Naive thymus-derived CD4-positive, alpha-beta T cell (primary cell): Measurements from ENCODE around the gene C14orf132. TPM values are rescaled to one million over a fixed set of nuclear protein-coding genes. Genes with fewer than 3 reads are reported as not detected.

Source experiments
- ATAC-seq: fragments of 150-1000 bp; cut with Tn5 transposase; 2 replicates; pipeline ENCODE4 v1.10.0; 2021; ENCODE audit warnings: mild to moderate bottlenecking, moderate library complexity
- CTCF ChIA-PET: fragments of 350-600 bp; sonication (Branson Sonifier 250); formaldehyde crosslinking; loops from one replicate; lab custom pipeline; 2021; ENCODE audit warnings: antibody characterized with exemption; lab: Charles Lee
- POLR2A ChIA-PET: fragments of 350-600 bp; sonication (Branson Sonifier 250); formaldehyde crosslinking; loops from one replicate; lab custom pipeline; 2021; ENCODE audit warnings: antibody characterized with exemption, inconsistent platforms; lab: Charles Lee
- DNase-seq, 9 donors: peaks; one replicate each; pipeline versions ENCODE4 v3.0.0 to v3.0.0-alpha.2; 2020 to 2022; ENCODE audit warnings: mixed read lengths in 1 of 9
- H3K27ac ChIP-seq: one replicate; pipeline ENCODE4 v1.7.0; 2013; ENCODE audit warnings: mild to moderate bottlenecking, low read depth, low read length, moderate library complexity
- H3K27me3 ChIP-seq, 2 donors: one replicate each; pipeline ENCODE4 v1.7.0; 2013; ENCODE audit warnings: low read length in 2 of 2, mild to moderate bottlenecking in 2 of 2, moderate library complexity in 2 of 2; ENCODE audit not compliant: control insufficient read depth in 2 of 2, insufficient read depth in 2 of 2
- H3K36me3 ChIP-seq, 3 experiments: 1 replicate in 2 of 3; 2 replicates in 1 of 3; pipeline ENCODE4 v1.7.0; 2013; ENCODE audit warnings: low read length in 3 of 3, mild to moderate bottlenecking in 3 of 3, moderate library complexity in 1 of 3; ENCODE audit not compliant: insufficient read depth in 3 of 3, control insufficient read depth in 2 of 3
- H3K4me1 ChIP-seq, 2 donors: one replicate each; pipeline ENCODE4 v1.7.0; 2013; ENCODE audit warnings: low read length in 2 of 2, mild to moderate bottlenecking in 2 of 2, moderate library complexity in 1 of 2; ENCODE audit not compliant: control insufficient read depth in 2 of 2, insufficient read depth in 2 of 2
- H3K4me3 ChIP-seq: 2 replicates; pipeline ENCODE4 v1.7.0; 2013; ENCODE audit warnings: mild to moderate bottlenecking, low read length
- H3K9me3 ChIP-seq, 3 experiments: 1 replicate in 2 of 3; 2 replicates in 1 of 3; pipeline ENCODE4 v1.7.0; 2013; ENCODE audit warnings: low read length in 3 of 3; ENCODE audit not compliant: control insufficient read depth in 2 of 3
- H3K27ac Mint-ChIP-seq, 9 donors: one replicate each; pipeline ENCODE4 v1.8.0; 2020 to 2022; ENCODE audit warnings: mixed read lengths in 9 of 9, mild to moderate bottlenecking in 8 of 9, moderate library complexity in 5 of 9, inconsistent platforms in 2 of 9
- H3K27me3 Mint-ChIP-seq, 5 donors: one replicate each; pipeline ENCODE4 v1.8.0; 2021 to 2022; ENCODE audit warnings: mixed read lengths in 5 of 5, mild to moderate bottlenecking in 1 of 5
- H3K36me3 Mint-ChIP-seq, 5 donors: one replicate each; pipeline ENCODE4 v1.8.0; 2020 to 2022; ENCODE audit warnings: mixed read lengths in 5 of 5, mild to moderate bottlenecking in 3 of 5, inconsistent platforms in 1 of 5
- H3K4me1 Mint-ChIP-seq, 7 donors: one replicate each; pipeline ENCODE4 v1.8.0; 2020 to 2022; ENCODE audit warnings: mixed read lengths in 7 of 7, mild to moderate bottlenecking in 3 of 7, inconsistent platforms in 1 of 7
- H3K4me3 Mint-ChIP-seq, 10 donors: one replicate each; pipeline ENCODE4 v1.8.0; 2020 to 2022; ENCODE audit warnings: mild to moderate bottlenecking in 10 of 10, mixed read lengths in 10 of 10, moderate library complexity in 6 of 10, inconsistent platforms in 2 of 10
- H3K9me3 Mint-ChIP-seq, 11 donors: one replicate each; pipeline ENCODE4 v1.8.0; 2020 to 2022; ENCODE audit warnings: mixed read lengths in 11 of 11, mild to moderate bottlenecking in 4 of 11, inconsistent platforms in 1 of 11, moderate library complexity in 1 of 11
- intact Hi-C, 2 donors: fragments of 100-400 bp; cut with micrococcal nuclease; formaldehyde crosslinking; loops; one replicate each; pipeline ENCODE4 v1.15.1; 2023
- polyA plus RNA-seq, 2 donors: library from polyadenylated mRNA; unstranded; fragments of 300-500 nt; fragmentation: Illumina TruSeq; gene quantifications; one replicate each; pipeline ENCODE4 v1.2.3, GENCODE V29; 2021
- total RNA-seq, 6 experiments: library from RNA in 5 of 6; stranded (reverse) in 5 of 6; gene quantifications; 1 replicate in 5 of 6; 2 replicates in 1 of 6; pipeline ENCODE4 v1.2.3 and lab custom pipeline; 2021 to 2026

The C14orf132 gene
- total and polyA plus RNA-seq, 7 experiments from 2014 or later = 0.41 to 22.9 (median 7.2) TPM

GRCh38 chr14:96129128-96129736 is 90.1 kb downstream of the C14orf132 start:
- H3K36me3 ChIP-seq = no peaks in the 10 kb centered on the region
- peaks cover 15 to 32% of the 10 kb centered on the region in 2 donors for H3K4me1 ChIP-seq
- peaks cover 11 to 47% (median 42%) of the 10 kb centered on the region in 7 donors for H3K4me1 Mint-ChIP-seq
- H3K9me3 ChIP-seq = no peaks in the 10 kb centered on the region
- ChIA-PET POLR2A (no interaction called here), CTCF (interaction anchor here (4.8 kb wide), 1 partner anchor 27 kb away, joined by 30 read pairs; no protein-coding TSS in a partner anchor)
- no peak overlapping the region for H3K27ac ChIP-seq
- DNase-seq (no peak), ATAC-seq (no peak)
- H3K27me3 ChIP-seq = no peaks in the 10 kb centered on the region
- H3K36me3 Mint-ChIP-seq = peaks cover 0 to 4% (median 0%) of the 10 kb centered on the region in 5 donors
- H3K27ac Mint-ChIP-seq = peak overlapping the region in 4 of 9 donors; percentile 37 to 99 (median 69)
- intact Hi-C loops = loop anchor here in 1 of 2 donors (5.0 to 10.0 kb wide), 2 partner anchors 48 to 236 kb away; partner anchors contain the start of genes ATG2B and GSKIP
- H3K4me3 Mint-ChIP-seq = no peak overlapping the region
- peaks cover 0 to 5% (median 0%) of the 10 kb centered on the region in 5 donors for H3K27me3 Mint-ChIP-seq
- peaks cover 0 to 4% (median 0%) of the 10 kb centered on the region in 11 donors for H3K9me3 Mint-ChIP-seq
- no peak overlapping the region for H3K4me3 ChIP-seq

- H3K4me1 Mint-ChIP-seq = peaks cover 12 to 37% (median 34%) of the 10 kb centered on the region in 7 donors
- Histone ChIP-seq H3K36me3 (no peaks in the 10 kb centered on the region), H3K9me3 (no peaks in the 10 kb centered on the region), H3K27me3 (no peaks in the 10 kb centered on the region), H3K27ac (no peak overlapping the region), H3K4me3 (no peak overlapping the region), H3K4me1 (peaks cover 12 to 26% of the 10 kb centered on the region in 2 donors)
- H3K27me3 Mint-ChIP-seq = peaks cover 0 to 9% (median 0%) of the 10 kb centered on the region in 5 donors
- ATAC-seq = no peak
- CTCF ChIA-PET = no interaction called here
- peak overlapping the region in 2 of 9 donors; percentile 67 to 99 for H3K27ac Mint-ChIP-seq
- peaks cover 0 to 4% (median 0%) of the 10 kb centered on the region in 11 donors for H3K9me3 Mint-ChIP-seq
- intact Hi-C loops = no loop called here
- no peak for DNase-seq
- POLR2A ChIA-PET = no interaction called here
- no peak overlapping the region for H3K4me3 Mint-ChIP-seq
- H3K36me3 Mint-ChIP-seq = peaks cover 0 to 5% (median 0%) of the 10 kb centered on the region in 5 donors
These were observed 91.2 kb downstream of the C14orf132 start for GRCh38 chr14:96130391-96130790.

GRCh38 chr14:96130854-96131253 is 91.7 kb downstream of the C14orf132 start:
- H3K27ac ChIP-seq = no peak overlapping the region
- no peak for ATAC-seq
- ChIA-PET POLR2A (interaction anchor here (1.2 kb wide), 1 partner anchor 47 kb away, joined by 4 read pairs; no protein-coding TSS in a partner anchor), CTCF (interaction anchor here (1.1 kb wide), 1 partner anchor 29 kb away, joined by 7 read pairs; no protein-coding TSS in a partner anchor)
- Mint-ChIP-seq H3K36me3 (peaks cover 0 to 5% (median 0%) of the 10 kb centered on the region in 5 donors), H3K4me1 (peaks cover 11 to 38% (median 29%) of the 10 kb centered on the region in 7 donors), H3K27ac (no peak overlapping the region), H3K27me3 (peaks cover 0 to 13% (median 0%) of the 10 kb centered on the region in 5 donors), H3K9me3 (peaks cover 0 to 4% (median 0%) of the 10 kb centered on the region in 11 donors), H3K4me3 (peak overlapping the region in 1 of 10 donors; percentile 43)
- no peaks in the 10 kb centered on the region for H3K9me3 ChIP-seq
- no peaks in the 10 kb centered on the region for H3K27me3 ChIP-seq
- no peak for DNase-seq
- intact Hi-C loops = no loop called here
- peaks cover 9 to 22% of the 10 kb centered on the region in 2 donors for H3K4me1 ChIP-seq
- H3K4me3 ChIP-seq = no peak overlapping the region
- no peaks in the 10 kb centered on the region for H3K36me3 ChIP-seq

- H3K9me3 Mint-ChIP-seq = peaks cover 0 to 3% (median 0%) of the 10 kb centered on the region in 11 donors
These were observed 92.7 kb downstream of the C14orf132 start for GRCh38 chr14:96131836-96132235.

GRCh38 chr14:96134508-96134907 is 95.3 kb downstream of the C14orf132 start:
- Histone ChIP-seq H3K4me1 (no peaks in the 10 kb centered on the region), H3K4me3 (no peak overlapping the region), H3K27ac (no peak overlapping the region), H3K9me3 (peaks cover 0 to 16% (median 0%) of the 10 kb centered on the region in 3 experiments), H3K27me3 (no peaks in the 10 kb centered on the region), H3K36me3 (no peaks in the 10 kb centered on the region)
- Mint-ChIP-seq H3K27ac (no peak overlapping the region), H3K9me3 (peaks cover 0 to 12% (median 8%) of the 10 kb centered on the region in 11 donors), H3K36me3 (peaks cover 0 to 11% (median 6%) of the 10 kb centered on the region in 5 donors), H3K4me1 (peaks cover 0 to 18% (median 4%) of the 10 kb centered on the region in 7 donors), H3K27me3 (peaks cover 0 to 19% (median 7%) of the 10 kb centered on the region in 5 donors), H3K4me3 (no peak overlapping the region)
- DNase-seq (no peak), ATAC-seq (no peak)
- intact Hi-C loops = no loop called here
- ChIA-PET POLR2A (no interaction called here), CTCF (interaction anchor here (0.7 kb wide), 1 partner anchor 42 kb away, joined by 9 read pairs; no protein-coding TSS in a partner anchor)

More at GRCh38 chr14:96131836-96132235, 92.7 kb downstream of the C14orf132 start:
- Histone ChIP-seq H3K27me3 (no peaks in the 10 kb centered on the region), H3K4me1 (peaks cover 4 to 15% of the 10 kb centered on the region in 2 donors), H3K36me3 (no peaks in the 10 kb centered on the region), H3K9me3 (no peaks in the 10 kb centered on the region), H3K27ac (no peak overlapping the region), H3K4me3 (no peak overlapping the region)
- Mint-ChIP-seq H3K27me3 (peaks cover 0 to 13% (median 0%) of the 10 kb centered on the region in 5 donors), H3K4me1 (peaks cover 2 to 30% (median 19%) of the 10 kb centered on the region in 7 donors), H3K27ac (peak overlapping the region in 1 of 9 donors; percentile 33), H3K4me3 (no peak overlapping the region), H3K36me3 (peaks cover 0 to 5% (median 0%) of the 10 kb centered on the region in 5 donors)
- ChIA-PET POLR2A (interaction anchor here (1.2 kb wide), 1 partner anchor 46 kb away, joined by 4 read pairs; no protein-coding TSS in a partner anchor), CTCF (interaction anchor here (1.1 kb wide), 1 partner anchor 30 kb away, joined by 7 read pairs; no protein-coding TSS in a partner anchor)
- DNase-seq = no peak
- intact Hi-C loops = no loop called here
- no peak for ATAC-seq

GRCh38 chr14:96135285-96135684 is 96.1 kb downstream of the C14orf132 start:
- intact Hi-C loops = no loop called here
- no peak overlapping the region for H3K27ac Mint-ChIP-seq
- CTCF ChIA-PET = no interaction called here

More at GRCh38 chr14:96135285-96135684, 96.1 kb downstream of the C14orf132 start:
- Histone ChIP-seq H3K9me3 (peaks cover 0 to 16% (median 0%) of the 10 kb centered on the region in 3 experiments), H3K4me3 (no peak overlapping the region), H3K36me3 (no peaks in the 10 kb centered on the region), H3K27ac (no peak overlapping the region), H3K4me1 (no peaks in the 10 kb centered on the region), H3K27me3 (no peaks in the 10 kb centered on the region)
- DNase-seq (no peak), ATAC-seq (no peak)
- Mint-ChIP-seq H3K9me3 (peaks cover 0 to 12% (median 8%) of the 10 kb centered on the region in 11 donors), H3K36me3 (peaks cover 0 to 11% (median 6%) of the 10 kb centered on the region in 5 donors), H3K27me3 (peaks cover 0 to 19% (median 7%) of the 10 kb centered on the region in 5 donors), H3K4me3 (no peak overlapping the region), H3K4me1 (peaks cover 0 to 13% (median 0%) of the 10 kb centered on the region in 7 donors)
- POLR2A ChIA-PET = interaction anchor here (0.8 kb wide), 1 partner anchor 43 kb away, joined by 3 read pairs; no protein-coding TSS in a partner anchor
